Vagina (tissue), 2 donors: ENCODE measurements around the gene ZNF48.

Experiments used
- CTCF ChIP-seq, 3 experiments: fragments of 450-650 bp in 2 of 3; fragments of 200-600 bp in 1 of 3; sonication (generic) in 1 of 3; IDR thresholded peaks; one replicate each; pipeline ENCODE4 v1.5.1; 2017 to 2019; ENCODE audit warnings: antibody characterized with exemption in 3 of 3, mild to moderate bottlenecking in 2 of 3, moderate library complexity in 2 of 3
- POLR2A ChIP-seq, 2 donors: fragments of 450-650 bp; IDR thresholded peaks; one replicate each; pipeline ENCODE4 v1.6.1; 2017; ENCODE audit warnings: antibody characterized with exemption in 2 of 2, mild to moderate bottlenecking in 2 of 2, moderate library complexity in 2 of 2
- POLR2AphosphoS5 ChIP-seq, 2 donors: sonication (generic); formaldehyde crosslinking; IDR thresholded peaks; one replicate each; pipeline ENCODE4 v1.9.0; 2017; ENCODE audit warnings: antibody characterized with exemption in 2 of 2, mild to moderate bottlenecking in 2 of 2, low read depth in 1 of 2; ENCODE audit not compliant: insufficient read depth in 1 of 2

GRCh38 chr16:30361180-30361579 is 34.0 kb upstream of the ZNF48 start:
- no peak for TF ChIP-seq POLR2AphosphoS5 (IDR thresholded peaks at IDR 0.05; ENCODE audit: insufficient read depth in 1 of 2, low read depth in 1 of 2)
- no peak for TF ChIP-seq CTCF (IDR thresholded peaks at IDR 0.05)
- TF ChIP-seq POLR2A (IDR thresholded peaks at IDR 0.05): no peak
